Duodenal mucosa (tissue), 2 donors: ENCODE results near the gene MED27.
"Not testable (repeated sequence)": the region's sequence is repeated elsewhere in the genome, so short reads cannot be mapped to it uniquely, and the experiment has no call there.

ENCODE experiments used
- H3K27ac ChIP-seq: one replicate; pipeline ENCODE4 v1.7.0; 2013; ENCODE audit warnings: low read depth, low read length
- H3K27me3 ChIP-seq, 2 donors: one replicate each; pipeline ENCODE4 v1.7.0; 2013; ENCODE audit warnings: low read length in 2 of 2, control low read depth in 1 of 2; ENCODE audit not compliant: insufficient read depth in 2 of 2, control insufficient read depth in 1 of 2
- H3K36me3 ChIP-seq, 2 donors: one replicate each; pipeline ENCODE4 v1.7.0; 2013; ENCODE audit warnings: low read length in 2 of 2, control low read depth in 1 of 2; ENCODE audit not compliant: insufficient read depth in 2 of 2, control insufficient read depth in 1 of 2
- H3K4me1 ChIP-seq, 2 donors: one replicate each; pipeline ENCODE4 v1.7.0; 2013; ENCODE audit warnings: low read length in 2 of 2, control low read depth in 1 of 2; ENCODE audit not compliant: insufficient read depth in 2 of 2, control insufficient read depth in 1 of 2
- H3K4me3 ChIP-seq, 2 donors: one replicate each; pipeline ENCODE4 v1.7.0; 2013; ENCODE audit warnings: low read length in 2 of 2, low read depth in 1 of 2
- H3K9ac ChIP-seq, 2 donors: one replicate each; pipeline ENCODE4 v1.7.0; 2013; ENCODE audit warnings: low read length in 2 of 2, low read depth in 1 of 2
- H3K9me3 ChIP-seq, 2 donors: one replicate each; pipeline ENCODE4 v1.7.0; 2013; ENCODE audit warnings: low read length in 2 of 2, control low read depth in 1 of 2; ENCODE audit not compliant: control insufficient read depth in 1 of 2

Gene MED27

DNA sequence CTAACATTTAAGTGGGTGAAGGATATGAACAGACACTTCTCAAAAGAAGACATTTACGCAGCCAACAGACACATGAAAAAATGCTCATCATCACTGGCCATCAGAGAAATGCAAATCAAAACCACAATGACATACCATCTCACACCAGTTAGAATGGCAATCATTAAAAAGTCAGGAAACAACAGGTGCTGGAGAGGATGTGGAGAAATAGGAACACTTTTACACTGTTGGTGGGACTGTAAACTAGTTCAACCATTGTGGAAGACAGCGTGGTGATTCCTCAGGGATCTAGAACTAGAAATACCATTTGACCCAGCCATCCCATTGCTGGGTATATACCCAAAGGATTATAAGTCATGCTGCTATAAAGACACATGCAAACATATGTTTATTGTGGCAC is 69.5 kb downstream of the MED27 start:
- not testable (repeated sequence) for H3K4me1 ChIP-seq, H3K9ac ChIP-seq, H3K27me3 ChIP-seq, H3K4me3 ChIP-seq, H3K27ac ChIP-seq, H3K9me3 ChIP-seq, H3K36me3 ChIP-seq

DNA sequence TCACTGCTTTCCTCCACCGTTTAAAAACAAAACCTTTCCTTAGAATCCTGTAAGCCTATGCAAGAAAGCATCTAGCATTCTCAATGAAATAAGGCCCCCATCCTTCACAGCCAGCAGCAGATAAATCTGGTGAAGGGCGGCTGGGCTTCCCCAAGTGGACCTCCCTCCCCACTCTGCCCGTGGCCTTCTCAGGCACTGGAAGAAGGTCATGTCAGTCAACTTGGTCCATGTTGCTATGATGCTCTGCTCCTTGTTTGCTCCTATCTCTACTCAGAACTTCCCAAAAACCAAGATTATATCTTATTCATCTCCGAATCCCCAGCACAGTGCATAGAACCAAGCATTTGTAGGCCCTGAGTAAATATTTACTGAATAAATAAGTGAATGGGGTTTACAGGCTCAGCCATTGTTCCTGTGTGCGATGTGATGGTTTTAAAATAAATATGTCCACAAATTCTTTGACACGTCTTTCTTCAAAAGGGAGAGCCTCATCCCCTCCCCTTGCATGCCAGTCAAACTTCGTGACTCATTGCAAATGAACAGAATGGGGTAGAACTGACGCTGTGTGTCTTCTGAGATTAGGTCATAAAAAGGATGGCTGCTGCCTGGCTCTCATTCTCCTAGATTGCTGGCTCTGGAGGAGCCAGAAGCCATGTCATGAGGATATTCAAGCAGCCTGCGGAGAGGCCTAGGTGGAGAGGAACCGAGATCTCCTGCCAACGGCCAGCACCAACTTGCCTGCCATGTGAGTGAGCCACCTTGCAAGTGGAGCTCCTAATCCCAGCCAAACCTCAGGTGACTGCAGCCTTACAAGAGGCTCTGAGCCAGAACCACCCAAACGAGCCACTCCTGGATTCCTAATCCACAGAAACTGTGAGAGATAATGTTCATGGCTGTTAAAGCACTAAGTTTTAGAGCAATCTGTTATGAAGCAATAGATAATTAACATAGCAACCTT is 70.5 kb downstream of the MED27 start:
- Histone ChIP-seq H3K27ac (no peak overlapping the region), H3K36me3 (peaks cover 4 to 6% of the 10 kb centered on the region in 2 donors), H3K4me3 (no peak overlapping the region), H3K4me1 (no peaks in the 10 kb centered on the region), H3K27me3 (no peaks in the 10 kb centered on the region), H3K9ac (no peak overlapping the region), H3K9me3 (no peaks in the 10 kb centered on the region)

DNA sequence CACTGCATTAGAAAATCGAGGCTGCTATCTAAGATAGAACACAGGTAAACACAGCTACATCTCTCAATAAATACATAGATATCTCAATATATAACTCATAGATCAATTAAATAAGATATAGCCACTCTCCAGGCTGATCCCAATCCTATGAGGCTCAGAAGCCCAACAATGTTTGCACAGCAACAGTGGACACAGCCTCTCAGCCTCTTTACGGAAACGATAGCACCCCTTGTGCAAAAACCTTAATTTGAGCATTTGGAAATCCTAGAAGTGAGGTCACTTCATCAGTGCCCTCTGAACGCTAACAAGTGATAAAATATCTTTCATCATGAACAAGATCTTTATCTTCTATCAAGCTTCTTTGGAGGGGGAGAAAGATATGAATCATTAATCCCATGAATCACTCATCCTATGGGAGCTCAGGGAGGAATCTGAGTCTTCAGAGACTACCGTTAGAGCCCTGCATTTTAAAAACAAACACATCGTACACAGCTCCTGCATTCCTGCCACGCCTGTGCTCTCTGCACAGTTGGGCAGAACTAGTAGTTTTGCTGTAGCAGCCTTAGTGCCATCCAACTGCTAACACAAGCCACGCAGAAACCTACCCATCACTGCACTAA is 71.4 kb downstream of the MED27 start:
- H3K27ac ChIP-seq = no peak overlapping the region
- no peaks in the 10 kb centered on the region for H3K27me3 ChIP-seq
- H3K9ac ChIP-seq = no peak overlapping the region
- H3K36me3 ChIP-seq = peaks cover 4 to 6% of the 10 kb centered on the region in 2 donors
- no peaks in the 10 kb centered on the region for H3K9me3 ChIP-seq
- H3K4me3 ChIP-seq = no peak overlapping the region
- H3K4me1 ChIP-seq = no peaks in the 10 kb centered on the region

DNA sequence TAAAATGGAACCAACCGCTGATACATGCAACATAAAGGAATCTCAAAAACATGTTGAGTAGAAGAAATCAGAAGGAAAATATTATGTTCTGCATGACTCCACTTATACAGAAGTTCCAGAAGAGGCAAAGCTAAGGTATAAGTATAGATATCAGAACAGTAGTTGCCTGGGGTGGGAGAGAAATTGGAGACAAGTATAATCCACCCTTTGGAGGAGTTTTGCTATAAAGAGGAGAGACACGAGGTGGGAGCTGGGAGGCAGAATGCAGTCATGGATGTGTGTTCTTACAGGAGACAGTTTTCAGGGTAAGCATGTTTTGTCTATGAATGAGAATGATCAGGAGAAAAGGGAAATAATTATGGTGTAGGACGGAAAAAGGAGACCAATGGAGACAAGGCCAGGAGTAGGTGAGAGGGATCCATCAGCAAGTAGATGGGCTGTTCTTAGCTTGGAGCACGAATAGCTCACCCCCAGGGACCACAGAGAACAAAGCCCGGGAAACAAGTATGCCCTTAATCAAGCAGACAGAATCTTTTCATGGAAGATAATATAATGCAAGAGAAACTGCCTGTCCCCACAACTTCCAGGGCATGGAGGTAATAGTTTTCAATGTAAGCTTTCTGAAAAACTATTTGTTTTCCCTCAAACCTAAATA is 72.2 kb downstream of the MED27 start:
- peaks cover under 1% of the 10 kb centered on the region in 2 donors for H3K36me3 ChIP-seq
- H3K4me3 ChIP-seq = no peak overlapping the region
- H3K9me3 ChIP-seq = no peaks in the 10 kb centered on the region
- no peaks in the 10 kb centered on the region for H3K27me3 ChIP-seq
- no peak overlapping the region for H3K27ac ChIP-seq
- H3K9ac ChIP-seq = no peak overlapping the region
- no peaks in the 10 kb centered on the region for H3K4me1 ChIP-seq

DNA sequence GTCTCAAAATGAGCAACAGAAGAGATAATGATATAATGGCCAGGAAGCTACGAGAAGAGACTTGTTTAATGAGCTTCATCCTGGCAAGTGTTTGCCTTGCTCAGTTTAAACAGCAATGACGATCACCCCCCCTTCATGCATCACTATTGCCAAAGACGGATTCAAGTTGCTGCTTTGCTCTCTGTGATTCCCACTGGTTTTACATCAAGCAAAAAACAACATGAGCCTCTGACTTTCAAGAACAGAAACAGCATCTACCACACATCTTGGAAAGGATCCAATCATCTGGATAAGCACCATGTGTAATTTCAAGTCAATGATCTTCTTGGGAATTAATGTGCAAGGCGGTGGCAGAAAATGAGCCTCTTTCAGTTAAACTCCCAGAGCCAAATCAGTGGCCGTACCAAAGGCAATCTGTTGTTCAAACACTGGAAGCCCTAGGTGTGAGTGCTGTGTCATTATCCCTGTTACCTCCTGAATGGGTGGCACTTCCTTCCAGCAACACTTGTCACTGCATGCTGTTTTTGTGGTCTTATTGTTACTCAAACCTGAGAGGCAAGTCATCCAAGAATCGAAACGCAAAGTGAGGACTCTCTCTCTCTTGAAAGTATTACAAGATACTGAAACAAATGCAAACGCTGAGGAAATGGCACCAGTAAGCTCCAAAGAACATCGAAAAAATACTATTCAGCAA is 72.8 kb downstream of the MED27 start:
- H3K27ac ChIP-seq = no peak overlapping the region
- H3K4me3 ChIP-seq = no peak overlapping the region
- H3K9me3 ChIP-seq = no peaks in the 10 kb centered on the region
- H3K36me3 ChIP-seq = no peaks in the 10 kb centered on the region
- no peaks in the 10 kb centered on the region for H3K27me3 ChIP-seq
- H3K9ac ChIP-seq = no peak overlapping the region
- H3K4me1 ChIP-seq = no peaks in the 10 kb centered on the region

DNA sequence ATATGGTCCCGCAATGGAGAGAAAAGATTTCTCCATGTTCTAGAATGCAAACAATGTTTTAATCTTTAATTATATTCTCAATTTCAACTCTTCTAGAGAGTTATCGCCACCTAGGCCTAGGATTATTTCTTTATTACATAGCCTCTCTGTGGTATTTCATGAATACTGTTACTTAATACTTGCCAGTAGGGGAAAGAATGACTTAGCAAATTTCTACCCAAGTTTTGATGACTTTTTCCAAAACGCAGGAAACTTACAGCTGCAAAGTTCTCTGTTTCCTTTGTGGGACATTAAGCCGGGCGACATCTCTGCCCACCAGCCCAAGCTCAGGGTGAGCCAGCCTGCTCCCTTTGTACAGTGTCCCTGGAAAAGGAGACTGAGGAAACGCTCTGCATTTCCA is 73.8 kb downstream of the MED27 start:
- Histone ChIP-seq H3K27ac (no peak overlapping the region), H3K4me1 (no peaks in the 10 kb centered on the region), H3K27me3 (no peaks in the 10 kb centered on the region), H3K9me3 (no peaks in the 10 kb centered on the region), H3K9ac (no peak overlapping the region), H3K36me3 (no peaks in the 10 kb centered on the region), H3K4me3 (no peak overlapping the region)

DNA sequence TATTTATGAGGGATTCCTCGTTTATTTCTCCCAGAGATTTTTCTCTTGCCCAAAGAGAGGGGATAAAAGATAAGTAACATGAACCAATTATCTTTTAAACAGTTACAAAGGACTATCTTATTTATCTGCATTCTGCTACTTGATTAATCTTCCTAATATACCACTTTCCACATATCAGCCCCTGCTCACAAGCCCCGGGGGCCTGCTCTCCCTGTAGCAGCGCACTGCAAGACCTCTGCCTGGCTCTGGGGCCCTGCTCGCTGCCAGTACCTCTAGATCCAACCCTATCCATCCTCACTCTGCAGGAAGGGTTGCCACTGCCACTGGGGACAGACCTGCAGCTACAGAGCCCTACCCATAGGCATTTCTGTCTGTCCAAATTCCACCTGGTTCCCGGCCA is 75.3 kb downstream of the MED27 start:
- Histone ChIP-seq H3K9ac (no peak overlapping the region), H3K9me3 (no peaks in the 10 kb centered on the region), H3K36me3 (no peaks in the 10 kb centered on the region), H3K4me3 (no peak overlapping the region), H3K27ac (no peak overlapping the region), H3K4me1 (no peaks in the 10 kb centered on the region), H3K27me3 (no peaks in the 10 kb centered on the region)

DNA sequence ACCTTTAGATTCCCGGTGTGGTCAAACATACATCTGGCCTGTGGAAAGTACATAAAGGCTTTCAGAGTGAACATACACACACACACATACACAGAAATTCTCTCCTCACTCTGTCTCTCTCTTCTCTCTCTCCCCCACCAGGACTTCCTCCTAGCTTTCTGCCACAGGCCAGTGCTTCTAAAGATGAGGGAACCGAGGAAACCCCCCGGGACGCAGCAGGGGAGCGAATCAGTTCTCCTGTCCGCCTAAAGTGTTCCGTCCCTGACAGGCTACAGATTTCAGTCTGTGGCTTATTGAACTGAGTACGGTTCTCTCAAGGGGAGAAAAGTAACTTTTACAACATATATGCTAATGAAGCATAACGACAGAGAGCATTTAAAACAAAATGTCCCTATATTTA is 75.8 kb downstream of the MED27 start:
- Histone ChIP-seq H3K9me3 (no peaks in the 10 kb centered on the region), H3K27ac (no peak overlapping the region), H3K9ac (no peak overlapping the region), H3K36me3 (no peaks in the 10 kb centered on the region), H3K4me3 (no peak overlapping the region), H3K27me3 (no peaks in the 10 kb centered on the region), H3K4me1 (no peaks in the 10 kb centered on the region)

DNA sequence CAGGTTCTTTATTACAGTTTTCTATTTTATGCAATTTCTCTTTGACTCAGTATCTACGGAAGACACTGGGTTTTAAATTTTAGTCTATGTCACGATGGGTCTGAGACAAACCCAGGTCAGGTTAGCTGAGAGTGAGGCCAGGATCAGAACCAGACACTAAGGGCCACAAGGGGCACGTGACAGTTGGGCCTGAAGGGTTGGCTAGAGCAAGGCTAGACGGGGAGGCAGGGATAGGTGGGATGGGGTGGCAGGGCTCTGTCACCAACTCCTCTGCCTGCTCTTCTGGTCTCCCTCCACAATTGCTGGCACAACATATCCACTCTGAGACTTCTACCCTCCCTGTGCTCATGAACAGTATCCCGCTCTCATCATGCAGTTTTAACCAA is 76.4 kb downstream of the MED27 start:
- no peaks in the 10 kb centered on the region for H3K27me3 ChIP-seq
- H3K4me3 ChIP-seq = no peak overlapping the region
- no peaks in the 10 kb centered on the region for H3K9me3 ChIP-seq
- H3K9ac ChIP-seq = no peak overlapping the region
- no peaks in the 10 kb centered on the region for H3K36me3 ChIP-seq
- no peak overlapping the region for H3K27ac ChIP-seq
- H3K4me1 ChIP-seq = peaks cover 0 to under 1% of the 10 kb centered on the region in 2 donors
